Neural progenitor cell (in vitro differentiated cells): ENCODE results near the gene PLSCR1.

Experiments
- EZH2 ChIP-seq: fragments of 200-600 bp; sonication (generic); IDR thresholded peaks from 2 replicates; pipeline ENCODE4 v1.6.1; 2017; ENCODE audit warnings: antibody characterized with exemption, mild to moderate bottlenecking, moderate library complexity
- EZH2phosphoT487 ChIP-seq: fragments of 200-600 bp; sonication (generic); IDR thresholded peaks from 2 replicates; pipeline ENCODE4 v1.6.1; 2017; ENCODE audit warnings: antibody characterized with exemption
- TF ChIP-seq, protein P1 (sequence below): fragments of 200-600 bp; sonication (generic); IDR thresholded peaks from 2 replicates; pipeline ENCODE4 v1.5.1; 2017; ENCODE audit warnings: antibody characterized with exemption, mild to moderate bottlenecking

DNA sequence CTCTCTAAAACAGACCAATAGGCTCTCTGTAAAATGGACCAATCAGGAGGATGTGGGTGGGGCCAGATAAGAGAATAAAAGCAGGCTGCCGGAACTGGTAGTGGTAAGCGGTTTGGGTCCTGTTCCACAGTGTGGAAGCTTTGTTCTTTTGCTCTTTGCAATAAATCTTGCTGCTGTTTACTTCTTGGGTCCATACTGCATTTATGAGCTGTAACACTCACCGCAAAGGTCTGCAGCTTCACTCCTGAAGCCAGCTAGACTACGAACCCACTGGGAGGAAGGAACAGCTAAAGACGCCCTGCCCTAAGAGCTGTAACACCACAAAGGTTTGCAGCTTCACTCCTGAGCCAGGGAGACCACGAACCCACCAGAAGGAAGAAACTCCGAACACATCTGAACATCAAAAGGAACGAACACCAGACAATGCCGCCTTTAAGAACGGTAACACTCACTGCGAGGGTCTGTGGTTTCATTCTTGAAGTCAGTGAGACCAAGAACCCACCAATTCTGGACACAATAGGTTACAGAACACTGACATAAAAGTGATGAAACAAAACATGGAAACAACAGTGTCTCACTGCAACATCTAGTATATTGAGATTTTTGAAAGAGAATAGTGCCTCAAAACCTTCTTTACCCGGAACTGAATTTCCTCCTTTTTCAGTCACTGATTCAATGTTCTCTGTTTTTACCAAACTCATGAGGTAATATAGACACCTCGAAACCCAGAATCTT, 46.2 kb downstream of the PLSCR1 start:
- TF ChIP-seq, protein P1, sequence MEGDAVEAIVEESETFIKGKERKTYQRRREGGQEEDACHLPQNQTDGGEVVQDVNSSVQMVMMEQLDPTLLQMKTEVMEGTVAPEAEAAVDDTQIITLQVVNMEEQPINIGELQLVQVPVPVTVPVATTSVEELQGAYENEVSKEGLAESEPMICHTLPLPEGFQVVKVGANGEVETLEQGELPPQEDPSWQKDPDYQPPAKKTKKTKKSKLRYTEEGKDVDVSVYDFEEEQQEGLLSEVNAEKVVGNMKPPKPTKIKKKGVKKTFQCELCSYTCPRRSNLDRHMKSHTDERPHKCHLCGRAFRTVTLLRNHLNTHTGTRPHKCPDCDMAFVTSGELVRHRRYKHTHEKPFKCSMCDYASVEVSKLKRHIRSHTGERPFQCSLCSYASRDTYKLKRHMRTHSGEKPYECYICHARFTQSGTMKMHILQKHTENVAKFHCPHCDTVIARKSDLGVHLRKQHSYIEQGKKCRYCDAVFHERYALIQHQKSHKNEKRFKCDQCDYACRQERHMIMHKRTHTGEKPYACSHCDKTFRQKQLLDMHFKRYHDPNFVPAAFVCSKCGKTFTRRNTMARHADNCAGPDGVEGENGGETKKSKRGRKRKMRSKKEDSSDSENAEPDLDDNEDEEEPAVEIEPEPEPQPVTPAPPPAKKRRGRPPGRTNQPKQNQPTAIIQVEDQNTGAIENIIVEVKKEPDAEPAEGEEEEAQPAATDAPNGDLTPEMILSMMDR: no peak
- TF ChIP-seq EZH2phosphoT487 (no peak), EZH2 (no peak)
